Stimulated activated CD8-positive, alpha-beta memory T cell treated with anti-CD3 and anti-CD28 coated beads, Interleukin-2, amount 100 ng/mL, for 48 hours (primary cell): ENCODE measurements around the gene TTC13.

Experiments used
- DNase-seq, 2 donors: peaks; one replicate each; pipeline ENCODE4 v3.0.0-alpha.2; 2020; ENCODE audit warnings: low read depth in 2 of 2

TTC13 gene

GRCh38 chr1:230869500-230869899, 109.2 kb downstream of the TTC13 start:
- DNase-seq = no peak

- peak in 1 of 2 donors; percentile 18 for DNase-seq
Observed at GRCh38 chr1:230868736-230869385, 109.8 kb downstream of the TTC13 start.

- DNase-seq = peak; percentile 53 to 71
Observed at GRCh38 chr1:230867903-230868735, 110.5 kb downstream of the TTC13 start, which contains the start of gene C1orf198. Gene C1orf198 (minus strand): TSS chr1:230868521. CDS start chr1:230868512, 9 bp downstream.

GRCh38 chr1:230867101-230867902, 111.4 kb downstream of the TTC13 start:
- no peak for DNase-seq

GRCh38 chr1:230866171-230867070, 112.2 kb downstream of the TTC13 start:
- no peak for DNase-seq

GRCh38 chr1:230865062-230865817, 113.4 kb downstream of the TTC13 start:
- no peak for DNase-seq

- no peak for DNase-seq
Observed at GRCh38 chr1:230864441-230864840, 114.2 kb downstream of the TTC13 start.

- no peak for DNase-seq
Observed at GRCh38 chr1:230863449-230863848, 115.2 kb downstream of the TTC13 start.

GRCh38 chr1:230861970-230862595, 116.6 kb downstream of the TTC13 start:
- DNase-seq = no peak

- no peak for DNase-seq
Observed at GRCh38 chr1:230861489-230861888, 117.2 kb downstream of the TTC13 start.

GRCh38 chr1:230860617-230861384, 117.9 kb downstream of the TTC13 start:
- no peak for DNase-seq

- no peak for DNase-seq
Observed at GRCh38 chr1:230858918-230859729, 119.5 kb downstream of the TTC13 start.

- no peak for DNase-seq
Observed at GRCh38 chr1:230858236-230858820, 120.3 kb downstream of the TTC13 start.

- DNase-seq = no peak
Observed at GRCh38 chr1:230857822-230858221, 120.8 kb downstream of the TTC13 start.

GRCh38 chr1:230857077-230857476, 121.6 kb downstream of the TTC13 start:
- DNase-seq = no peak
